Panc1 (cell line): ENCODE measurements around the gene DOCK8. TPM values are rescaled to one million over a fixed set of nuclear protein-coding genes. Genes with fewer than 3 reads are reported as not detected.

Source experiments
- ATAC-seq: fragments of 200-7000 bp; cut with Tn5 transposase; 2 replicates; pipeline ENCODE4 v1.9.1; 2020; ENCODE audit warnings: mild to moderate bottlenecking, moderate library complexity
- BruUV-seq: library from RNA; stranded (reverse); fragments of 400-500 nt; replicated peaks from 2 replicates; lab custom pipeline; 2021; lab: Mats Ljungman, UMichigan
- CTCF ChIA-PET: fragments of 300-600 bp; sonication (Branson Sonifier 250); formaldehyde crosslinking; loops from one replicate; lab custom pipeline; 2022; ENCODE audit warnings: antibody characterized with exemption; lab: Charles Lee
- POLR2A ChIA-PET: fragments of 300-600 bp; sonication (Branson Sonifier 250); formaldehyde crosslinking; loops from one replicate; lab custom pipeline; 2022; ENCODE audit warnings: antibody characterized with exemption; lab: Charles Lee
- DNase-seq: peaks from one replicate; pipeline ENCODE4 v3.0.0-alpha.2; 2010; ENCODE audit warnings: low read depth, low spot score
- H3K27ac ChIP-seq: 2 replicates; pipeline ENCODE4 v1.5.1; 2011; ENCODE audit warnings: mild to moderate bottlenecking, low read length, inconsistent platforms
- H3K27me3 ChIP-seq: fragments of 200-500 bp; sonication (Bioruptor generic); 2 replicates; pipeline ENCODE4 v1.6.0; 2014; ENCODE audit warnings: low read length, inconsistent platforms; ENCODE audit not compliant: control insufficient read depth, insufficient read depth
- H3K36me3 ChIP-seq: fragments of 200-500 bp; sonication (Bioruptor generic); 2 replicates; pipeline ENCODE4 v1.5.1; 2014; ENCODE audit warnings: inconsistent platforms, mild to moderate bottlenecking, low read length, moderate library complexity; ENCODE audit not compliant: control insufficient read depth, insufficient read depth
- H3K4me1 ChIP-seq: 2 replicates; pipeline ENCODE4 v1.5.1; 2011; ENCODE audit warnings: inconsistent platforms, mild to moderate bottlenecking, low read length, moderate library complexity; ENCODE audit not compliant: control insufficient read depth, insufficient read depth
- H3K4me3 ChIP-seq, 2 experiments: 2 replicates each; pipeline ENCODE4 v1.5.1; 2011 to 2012; ENCODE audit warnings: low read depth in 2 of 2, low read length in 2 of 2, mild to moderate bottlenecking in 2 of 2, inconsistent platforms in 1 of 2, moderate library complexity in 1 of 2
- H3K9me3 ChIP-seq: fragments of 200-500 bp; sonication (Bioruptor generic); 2 replicates; pipeline ENCODE4 v1.5.1; 2014; ENCODE audit warnings: low read depth, mild to moderate bottlenecking, inconsistent platforms, low read length, moderate library complexity; ENCODE audit not compliant: control insufficient read depth, insufficient read depth
- POLR2AphosphoS5 ChIP-seq: IDR thresholded peaks from 2 replicates; pipeline ENCODE4 v1.6.1; 2012; ENCODE audit warnings: mild to moderate bottlenecking, low read depth, low read length, moderate library complexity
- SIN3A ChIP-seq: IDR thresholded peaks from 2 replicates; pipeline ENCODE4 v1.6.1; 2012; ENCODE audit warnings: low read depth, mild to moderate bottlenecking, low read length, moderate library complexity, borderline replicate concordance; ENCODE audit not compliant: insufficient read depth
- TCF7L2 ChIP-seq: IDR thresholded peaks from 2 replicates; pipeline ENCODE4 v1.6.1; 2011; ENCODE audit warnings: mild to moderate bottlenecking, low read depth, low read length, inconsistent platforms
- in situ Hi-C: cut with HindIII; loops from 2 replicates; pipeline ENCODE4 v1.10.0; 2016; ENCODE audit warnings: low sequenced_read_pairs, low pct_unique_long_range_greater_than_20kb
- intact Hi-C: fragments of 100-400 bp; cut with micrococcal nuclease; formaldehyde crosslinking; loops from one replicate; pipeline ENCODE4 v1.10.0; 2022; ENCODE audit not compliant: unreplicated experiment
- total RNA-seq: library from RNA; stranded (reverse); gene quantifications from one replicate; pipeline ENCODE4 v1.2.1, GENCODE V29; 2021; ENCODE audit not compliant: unreplicated experiment
- TF ChIP-seq, protein P1 (sequence below): fragments of 450-650 bp; IDR thresholded peaks from 2 replicates; pipeline ENCODE4 v1.5.1; 2017; ENCODE audit warnings: mild to moderate bottlenecking
- TF ChIP-seq, protein P2 (sequence below), 2 experiments: IDR thresholded peaks; 2 replicates each; pipeline ENCODE4 v1.6.1; 2011 to 2012; ENCODE audit warnings: low read depth in 2 of 2, control low read depth in 1 of 2, low read length in 1 of 2, mild to moderate bottlenecking in 1 of 2, moderate library complexity in 1 of 2; ENCODE audit not compliant: insufficient read depth in 1 of 2

The DOCK8 gene
- total RNA-seq, 1 experiment from 2014 or later, result 1.4 TPM

DNA sequence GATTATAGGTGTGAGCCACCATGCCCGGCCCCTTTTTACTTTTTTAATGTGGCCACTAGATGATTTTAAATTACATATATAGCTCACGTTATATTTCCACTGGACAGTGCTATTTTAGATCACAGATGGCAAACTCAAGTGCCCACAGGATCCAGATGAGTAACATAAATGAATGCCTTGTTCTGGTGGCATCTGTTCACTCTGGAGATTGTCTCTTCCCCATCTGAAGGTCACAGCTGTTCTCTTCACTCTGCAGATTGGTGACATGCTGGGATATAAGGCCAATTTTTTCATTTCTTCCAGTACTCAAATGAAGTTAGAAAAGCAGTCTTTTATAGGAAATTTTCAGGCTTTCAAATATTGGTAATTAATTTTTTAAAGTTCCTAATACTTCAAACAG, 160.1 kb downstream of the DOCK8 start:
- DNase-seq, result no peak

DNA sequence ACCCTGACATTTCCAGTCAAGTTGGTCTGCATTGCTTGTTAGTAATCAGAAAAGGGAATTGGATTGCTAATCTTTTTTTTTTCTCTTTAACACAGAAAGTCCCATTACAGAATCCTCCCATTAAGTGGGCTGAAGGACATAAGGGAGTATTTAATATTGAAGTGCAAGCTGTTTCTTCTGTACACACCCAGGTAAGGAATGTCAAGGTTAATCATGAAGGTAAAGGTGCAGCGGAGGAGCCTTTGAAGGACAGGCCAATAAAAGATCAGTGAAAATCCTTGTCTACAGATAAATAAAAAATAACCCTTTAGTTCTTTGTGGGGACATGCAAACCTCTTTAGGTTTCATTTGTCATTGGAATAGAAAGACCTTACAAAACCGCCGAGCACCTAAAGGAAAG, 161.4 kb downstream of the DOCK8 start:
- H3K4me3 ChIP-seq, result no peak overlapping the region
- POLR2A ChIA-PET, result no interaction called here
- CTCF ChIA-PET, result no interaction called here
- TF ChIP-seq, protein P1, sequence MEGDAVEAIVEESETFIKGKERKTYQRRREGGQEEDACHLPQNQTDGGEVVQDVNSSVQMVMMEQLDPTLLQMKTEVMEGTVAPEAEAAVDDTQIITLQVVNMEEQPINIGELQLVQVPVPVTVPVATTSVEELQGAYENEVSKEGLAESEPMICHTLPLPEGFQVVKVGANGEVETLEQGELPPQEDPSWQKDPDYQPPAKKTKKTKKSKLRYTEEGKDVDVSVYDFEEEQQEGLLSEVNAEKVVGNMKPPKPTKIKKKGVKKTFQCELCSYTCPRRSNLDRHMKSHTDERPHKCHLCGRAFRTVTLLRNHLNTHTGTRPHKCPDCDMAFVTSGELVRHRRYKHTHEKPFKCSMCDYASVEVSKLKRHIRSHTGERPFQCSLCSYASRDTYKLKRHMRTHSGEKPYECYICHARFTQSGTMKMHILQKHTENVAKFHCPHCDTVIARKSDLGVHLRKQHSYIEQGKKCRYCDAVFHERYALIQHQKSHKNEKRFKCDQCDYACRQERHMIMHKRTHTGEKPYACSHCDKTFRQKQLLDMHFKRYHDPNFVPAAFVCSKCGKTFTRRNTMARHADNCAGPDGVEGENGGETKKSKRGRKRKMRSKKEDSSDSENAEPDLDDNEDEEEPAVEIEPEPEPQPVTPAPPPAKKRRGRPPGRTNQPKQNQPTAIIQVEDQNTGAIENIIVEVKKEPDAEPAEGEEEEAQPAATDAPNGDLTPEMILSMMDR, result no peak
- TF ChIP-seq, protein P2, sequence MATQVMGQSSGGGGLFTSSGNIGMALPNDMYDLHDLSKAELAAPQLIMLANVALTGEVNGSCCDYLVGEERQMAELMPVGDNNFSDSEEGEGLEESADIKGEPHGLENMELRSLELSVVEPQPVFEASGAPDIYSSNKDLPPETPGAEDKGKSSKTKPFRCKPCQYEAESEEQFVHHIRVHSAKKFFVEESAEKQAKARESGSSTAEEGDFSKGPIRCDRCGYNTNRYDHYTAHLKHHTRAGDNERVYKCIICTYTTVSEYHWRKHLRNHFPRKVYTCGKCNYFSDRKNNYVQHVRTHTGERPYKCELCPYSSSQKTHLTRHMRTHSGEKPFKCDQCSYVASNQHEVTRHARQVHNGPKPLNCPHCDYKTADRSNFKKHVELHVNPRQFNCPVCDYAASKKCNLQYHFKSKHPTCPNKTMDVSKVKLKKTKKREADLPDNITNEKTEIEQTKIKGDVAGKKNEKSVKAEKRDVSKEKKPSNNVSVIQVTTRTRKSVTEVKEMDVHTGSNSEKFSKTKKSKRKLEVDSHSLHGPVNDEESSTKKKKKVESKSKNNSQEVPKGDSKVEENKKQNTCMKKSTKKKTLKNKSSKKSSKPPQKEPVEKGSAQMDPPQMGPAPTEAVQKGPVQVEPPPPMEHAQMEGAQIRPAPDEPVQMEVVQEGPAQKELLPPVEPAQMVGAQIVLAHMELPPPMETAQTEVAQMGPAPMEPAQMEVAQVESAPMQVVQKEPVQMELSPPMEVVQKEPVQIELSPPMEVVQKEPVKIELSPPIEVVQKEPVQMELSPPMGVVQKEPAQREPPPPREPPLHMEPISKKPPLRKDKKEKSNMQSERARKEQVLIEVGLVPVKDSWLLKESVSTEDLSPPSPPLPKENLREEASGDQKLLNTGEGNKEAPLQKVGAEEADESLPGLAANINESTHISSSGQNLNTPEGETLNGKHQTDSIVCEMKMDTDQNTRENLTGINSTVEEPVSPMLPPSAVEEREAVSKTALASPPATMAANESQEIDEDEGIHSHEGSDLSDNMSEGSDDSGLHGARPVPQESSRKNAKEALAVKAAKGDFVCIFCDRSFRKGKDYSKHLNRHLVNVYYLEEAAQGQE (IDR thresholded peaks at IDR 0.05; ENCODE audit: insufficient read depth in 1 of 2, low read depth in 2 of 2, low read length in 1 of 2), result no peak
- TF ChIP-seq POLR2AphosphoS5, result no peak
- no peak for TF ChIP-seq TCF7L2
- TF ChIP-seq SIN3A, result no peak
- DNase-seq (no peak), ATAC-seq (no peak)
- H3K4me1 ChIP-seq, result no peaks in the 10 kb centered on the region
- no peaks in the 10 kb centered on the region for H3K9me3 ChIP-seq
- in situ Hi-C loops (no loop called here), intact Hi-C loops (no loop called here)
- BruUV-seq, result no TSS peak
- no peaks in the 10 kb centered on the region for H3K27me3 ChIP-seq
- no peak overlapping the region for H3K27ac ChIP-seq
- no peaks in the 10 kb centered on the region for H3K36me3 ChIP-seq

More for the DNA sequence above, 160.1 kb downstream of the DOCK8 start:
- Histone ChIP-seq H3K4me1 (no peaks in the 10 kb centered on the region), H3K9me3 (no peaks in the 10 kb centered on the region), H3K27me3 (no peaks in the 10 kb centered on the region), H3K27ac (no peak overlapping the region), H3K36me3 (no peaks in the 10 kb centered on the region), H3K4me3 (no peak overlapping the region)
- intact Hi-C loops (no loop called here), in situ Hi-C loops (no loop called here)
- no peak for ATAC-seq
- ChIA-PET CTCF (no interaction called here), POLR2A (no interaction called here)
- no TSS peak for BruUV-seq
- TF ChIP-seq, protein P2 (IDR thresholded peaks at IDR 0.05; ENCODE audit: insufficient read depth in 1 of 2, low read depth in 2 of 2, low read length in 1 of 2), result no peak
- TF ChIP-seq POLR2AphosphoS5 (no peak), SIN3A (no peak), TCF7L2 (no peak)
- TF ChIP-seq, protein P1, result no peak
